Embryonic facial prominence (tissue), 1 donor: Measurements from ENCODE around the gene GSAP.

Source experiments
- DNase-seq: peaks from one replicate; pipeline ENCODE4 v3.0.0-alpha.2; 2016; ENCODE audit errors: extremely low spot score

The GSAP gene

DNA sequence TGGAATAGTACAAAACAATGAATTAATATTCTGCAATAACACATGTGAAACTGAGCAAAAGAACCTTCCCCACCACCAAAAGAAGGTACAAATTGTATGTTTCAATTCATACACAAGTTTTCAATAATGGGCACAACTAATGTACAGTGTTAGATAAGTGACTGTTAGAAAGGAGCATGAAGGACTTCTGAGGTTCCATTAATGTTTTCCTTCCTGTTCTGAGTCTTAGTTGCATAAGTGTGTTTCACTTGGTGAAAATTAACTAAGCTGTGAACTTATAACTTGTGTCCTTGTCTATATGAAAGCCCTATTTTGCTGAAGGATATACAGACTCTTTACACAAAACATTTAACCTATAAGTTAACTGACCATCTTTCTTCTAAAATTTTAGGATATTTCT is 8.2 kb downstream of the GSAP start:
- no peak for DNase-seq

- no peak for DNase-seq
These were observed 9.7 kb downstream of the GSAP start for GRCh38 chr7:77406421-77406820.

GRCh38 chr7:77404641-77405040 is 11.5 kb downstream of the GSAP start:
- DNase-seq, result no peak

DNA sequence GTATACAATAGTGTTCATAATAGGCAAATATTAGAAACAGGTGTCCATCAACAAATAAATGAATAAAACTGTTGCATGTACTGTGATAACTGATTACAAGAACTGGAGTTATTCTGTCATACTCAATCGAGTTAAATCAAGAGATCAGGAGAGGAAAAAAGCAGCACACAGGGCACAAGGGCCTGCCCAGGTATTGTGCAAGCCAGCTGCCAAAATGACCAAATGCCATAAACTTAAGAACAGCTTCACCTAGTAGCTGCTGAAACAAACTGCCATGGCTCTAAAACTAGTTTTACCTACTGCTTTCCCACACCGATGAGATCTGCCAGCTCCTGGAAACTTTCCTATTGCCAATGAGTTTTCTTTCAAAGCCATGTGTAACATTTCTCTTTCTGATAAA is 12.2 kb downstream of the GSAP start:
- no peak for DNase-seq

DNA sequence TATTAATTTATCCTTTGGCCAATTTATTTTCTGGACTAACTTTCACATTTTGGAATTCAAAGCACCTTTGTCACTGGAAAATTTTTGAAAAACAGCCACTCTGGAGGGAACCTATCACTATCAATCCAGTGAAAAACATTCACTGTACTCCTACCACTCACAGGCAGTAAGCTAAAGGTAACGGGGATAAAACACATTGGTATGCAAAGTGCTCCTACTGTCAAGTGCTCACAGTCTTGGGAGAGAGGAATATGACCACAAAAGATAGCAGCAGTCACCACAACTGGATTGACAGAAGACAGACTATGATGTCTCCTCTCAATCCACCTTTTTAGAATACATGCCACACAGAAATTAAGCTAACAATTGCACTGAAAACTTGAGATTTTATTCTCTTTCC is 13.3 kb downstream of the GSAP start:
- no peak for DNase-seq

GRCh38 chr7:77401002-77401401 is 15.1 kb downstream of the GSAP start:
- DNase-seq, result no peak

DNA sequence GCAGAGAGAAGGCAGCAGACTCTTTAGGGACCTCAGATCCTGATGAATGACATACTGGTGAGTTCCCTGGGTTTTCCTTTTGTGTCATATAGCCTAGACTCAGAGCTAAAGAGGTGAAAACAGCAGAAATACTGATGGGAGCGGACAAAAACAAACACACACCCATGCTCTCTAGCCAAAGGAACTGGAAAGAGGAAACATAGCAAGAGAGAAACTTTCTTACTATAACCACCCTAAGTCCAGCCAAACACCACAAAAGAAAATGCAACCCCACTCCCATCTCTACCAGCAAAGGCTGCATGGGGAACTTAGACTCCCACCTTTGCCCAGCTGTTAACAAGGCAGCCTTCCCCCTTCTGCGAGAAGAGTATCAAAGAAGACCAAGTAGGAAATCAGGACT is 16.3 kb downstream of the GSAP start:
- DNase-seq, result no peak

- no peak for DNase-seq
These were observed 19.1 kb downstream of the GSAP start for GRCh38 chr7:77396894-77397547.

GRCh38 chr7:77395626-77396025 is 20.5 kb downstream of the GSAP start:
- DNase-seq, result no peak

GRCh38 chr7:77393954-77394353 is 22.2 kb downstream of the GSAP start:
- DNase-seq, result no peak

- no peak for DNase-seq
These were observed 22.9 kb downstream of the GSAP start for GRCh38 chr7:77393261-77393660.

GRCh38 chr7:77391230-77391629 is 24.9 kb downstream of the GSAP start:
- no peak for DNase-seq

- no peak for DNase-seq
These were observed 28.0 kb downstream of the GSAP start for GRCh38 chr7:77388055-77388641.

DNA sequence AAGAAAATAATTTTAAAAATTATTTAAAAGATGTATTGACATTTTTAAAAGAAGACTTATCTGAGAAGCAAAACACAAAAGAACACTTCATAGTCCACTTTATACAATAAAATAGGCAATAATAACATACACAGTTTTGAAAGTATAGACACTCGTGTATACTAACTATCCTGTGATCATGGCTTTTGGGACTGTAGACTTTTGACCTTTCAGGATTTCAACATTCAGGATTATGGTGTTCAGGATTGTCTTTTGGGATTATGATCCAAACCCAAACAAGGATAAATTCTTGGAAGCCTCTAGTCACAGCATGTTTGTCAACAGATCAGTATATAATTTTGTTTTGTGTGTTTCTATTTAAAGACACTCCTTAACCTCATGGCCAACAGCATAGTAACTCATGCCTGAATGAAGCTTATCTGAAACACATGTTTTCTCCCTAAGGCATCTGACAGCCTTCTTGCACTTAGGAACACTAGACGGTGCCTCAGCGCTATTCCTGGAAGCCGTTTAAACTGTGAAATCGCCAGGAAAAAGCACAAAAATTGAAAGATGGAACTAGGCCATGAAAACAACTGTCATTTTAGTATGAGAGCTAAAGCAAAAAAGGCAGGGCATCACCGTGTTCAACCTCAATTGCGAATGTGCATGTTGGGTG is 29.9 kb downstream of the GSAP start:
- peak; percentile 40 for DNase-seq

DNA sequence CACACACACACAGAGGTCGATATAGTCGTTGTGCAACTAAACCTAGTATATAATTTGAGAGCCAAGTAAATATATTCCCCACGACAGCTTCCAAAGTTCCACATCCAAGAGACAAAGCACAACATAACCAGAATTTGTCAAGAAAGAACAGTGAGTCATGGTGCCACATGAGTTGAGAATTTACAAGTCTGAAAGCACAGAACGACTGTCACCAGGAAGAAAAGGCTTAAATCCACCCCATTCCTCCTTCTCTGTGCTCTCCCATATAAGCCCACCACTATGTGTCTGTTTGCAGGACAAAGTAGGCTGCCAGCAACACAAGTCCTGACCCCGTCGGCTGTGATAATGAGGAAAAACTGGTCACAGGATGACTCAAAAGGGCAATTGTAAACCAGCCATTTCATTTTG is 32.8 kb downstream of the GSAP start:
- no peak for DNase-seq

DNA sequence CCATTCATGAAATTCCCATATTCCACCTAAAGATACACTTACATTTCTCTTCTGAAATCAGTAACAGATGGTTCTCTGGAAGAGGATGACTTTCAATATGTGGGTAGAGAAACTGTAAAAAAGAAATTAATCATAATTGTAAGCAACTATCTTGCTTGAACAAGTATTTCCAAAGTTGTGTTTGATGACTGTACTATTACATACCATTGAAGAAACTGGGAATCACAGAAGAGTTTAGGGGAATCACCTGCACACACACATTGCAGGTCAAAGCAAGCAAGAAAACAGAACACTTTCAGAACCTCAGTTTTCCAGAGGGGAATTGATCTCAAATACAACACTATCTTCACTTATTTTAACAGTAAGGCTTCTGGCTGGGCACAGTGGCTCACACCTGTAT is 33.6 kb downstream of the GSAP start:
- DNase-seq, result no peak

GRCh38 chr7:77378584-77378983 is 37.6 kb downstream of the GSAP start:
- no peak for DNase-seq

GRCh38 chr7:77370606-77371005 is 45.5 kb downstream of the GSAP start:
- DNase-seq, result no peak

GRCh38 chr7:77368974-77369373 is 47.2 kb downstream of the GSAP start:
- no peak for DNase-seq

GRCh38 chr7:77367976-77368375 is 48.2 kb downstream of the GSAP start:
- no peak for DNase-seq

DNA sequence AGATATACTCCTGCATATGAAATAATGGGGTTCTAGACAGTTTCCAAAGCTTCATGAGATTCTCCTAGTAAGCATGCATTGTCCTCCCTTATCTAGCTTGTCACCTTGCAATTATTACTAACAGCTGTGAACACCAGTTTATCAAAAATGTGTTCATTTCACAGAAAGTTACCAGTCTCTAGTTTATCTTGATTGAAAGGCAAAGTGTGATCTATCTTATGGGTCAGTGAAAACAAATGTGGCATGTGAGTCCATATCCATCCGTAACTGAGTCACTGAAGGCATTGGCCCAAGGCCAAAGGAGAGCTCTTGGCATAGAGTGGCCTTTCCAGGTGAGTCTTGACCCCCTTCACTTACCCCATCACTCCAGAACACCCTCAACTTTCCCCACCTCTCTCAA is 53.2 kb downstream of the GSAP start:
- DNase-seq, result no peak

GRCh38 chr7:77360969-77361368 is 55.2 kb downstream of the GSAP start:
- no peak for DNase-seq

- DNase-seq, result no peak
These were observed 56.0 kb downstream of the GSAP start for GRCh38 chr7:77360104-77360503.
